ENCODE results near the gene VOPP1. TPM values are rescaled to one million over a fixed set of nuclear protein-coding genes. Genes with fewer than 3 reads are reported as not detected.

The VOPP1 gene
- total RNA-seq, 1 donor from 2014 or later: 47.0 TPM

GRCh38 chr7:55468495-55468894 is 103.8 kb downstream of the VOPP1 start:
- DNase-seq: no peak

- DNase-seq: no peak
Measured at GRCh38 chr7:55467047-55467593, 105.2 kb downstream of the VOPP1 start.

GRCh38 chr7:55465691-55466090 is 106.6 kb downstream of the VOPP1 start:
- DNase-seq: no peak

- DNase-seq: no peak
Measured at GRCh38 chr7:55464422-55464821, 107.9 kb downstream of the VOPP1 start.

GRCh38 chr7:55463686-55464262 is 108.5 kb downstream of the VOPP1 start:
- DNase-seq: no peak

GRCh38 chr7:55458351-55458750 is 114.0 kb downstream of the VOPP1 start:
- DNase-seq: no peak

GRCh38 chr7:55457801-55458200 is 114.5 kb downstream of the VOPP1 start:
- no peak for DNase-seq

GRCh38 chr7:55452971-55453370 is 119.3 kb downstream of the VOPP1 start:
- DNase-seq: no peak

GRCh38 chr7:55449992-55450535 is 122.2 kb downstream of the VOPP1 start:
- no peak for DNase-seq

GRCh38 chr7:55449205-55449991 is 122.9 kb downstream of the VOPP1 start:
- no peak for DNase-seq

- no peak for DNase-seq
Measured at GRCh38 chr7:55448526-55448925, 123.8 kb downstream of the VOPP1 start.

GRCh38 chr7:55444786-55445185 is 127.5 kb downstream of the VOPP1 start:
- no peak for DNase-seq

GRCh38 chr7:55441774-55442522 is 130.4 kb downstream of the VOPP1 start:
- no peak for DNase-seq

- no peak for DNase-seq
Measured at GRCh38 chr7:55441002-55441401, 131.3 kb downstream of the VOPP1 start.

GRCh38 chr7:55440040-55440690 is 132.1 kb downstream of the VOPP1 start:
- DNase-seq: no peak

GRCh38 chr7:55439627-55440026 is 132.7 kb downstream of the VOPP1 start:
- DNase-seq: peak; percentile 12

GRCh38 chr7:55438757-55439525 is 133.4 kb downstream of the VOPP1 start:
- peak; percentile 43 for DNase-seq

GRCh38 chr7:55438085-55438756 is 134.1 kb downstream of the VOPP1 start:
- no peak for DNase-seq

GRCh38 chr7:55437375-55437774 is 134.9 kb downstream of the VOPP1 start:
- no peak for DNase-seq

- no peak for DNase-seq
Measured at GRCh38 chr7:55436457-55436856, 135.8 kb downstream of the VOPP1 start.

- no peak for DNase-seq
Measured at GRCh38 chr7:55435466-55435865, 136.8 kb downstream of the VOPP1 start.

Measured in tongue (tissue), 2 donors.